SK-N-SH (cell line): ENCODE measurements around the gene TAMALIN. TPM values are rescaled to one million over a fixed set of nuclear protein-coding genes. Genes with fewer than 3 reads are reported as not detected.

ENCODE experiments used
- CTCF ChIA-PET: fragments of 300-600, 350-600 bp; formaldehyde crosslinking; extraction: SDS; loops from one replicate; lab custom pipeline; 2021; lab: Yijun Ruan, JAX
- POLR2A ChIA-PET: fragments of 350-600 bp; sonication (Branson Sonifier 250); formaldehyde crosslinking; extraction: SDS; loops from one replicate; lab custom pipeline; 2020; ENCODE audit warnings: antibody characterized with exemption, inconsistent platforms; lab: Yijun Ruan, JAX
- DNase-seq: peaks from one replicate; pipeline ENCODE4 v3.0.0; 2012
- H2AFZ ChIP-seq: fragments of 200-600 bp; sonication (generic); 2 replicates; pipeline ENCODE4 v1.8.1; 2016; ENCODE audit warnings: antibody characterized with exemption, mild to moderate bottlenecking, low read depth
- H3F3A ChIP-seq: fragments of 200-600 bp; sonication (generic); replicated peaks from 2 replicates; pipeline ENCODE3; 2016; ENCODE audit warnings: antibody characterized with exemption, mild to moderate bottlenecking; ENCODE audit not compliant: insufficient read depth
- H3K27ac ChIP-seq, 2 experiments: fragments of 200-500 bp in 1 of 2; fragments of 200-600 bp in 1 of 2; sonication (Bioruptor generic) in 1 of 2; sonication (generic), shearing (Covaris generic) in 1 of 2; 2 replicates each; pipeline versions ENCODE4 v1.5.1 to v1.6.1; 2014 to 2016; ENCODE audit warnings: low read depth in 2 of 2, inconsistent platforms in 1 of 2, low read length in 1 of 2, mild to moderate bottlenecking in 1 of 2, mixed read lengths in 1 of 2
- H3K27me3 ChIP-seq: fragments of 200-600 bp; sonication (generic), shearing (Covaris generic); 2 replicates; pipeline ENCODE4 v1.6.1; 2016; ENCODE audit warnings: mixed run types; ENCODE audit not compliant: insufficient read depth
- H3K36me3 ChIP-seq, 2 experiments: fragments of 200-500 bp in 1 of 2; fragments of 200-600 bp in 1 of 2; sonication (Bioruptor generic) in 1 of 2; sonication (generic) in 1 of 2; replicated peaks in 1 of 2; 2 replicates each; pipeline versions ENCODE3 to v1.5.1; 2014 to 2016; ENCODE audit warnings: low read length in 1 of 2, mild to moderate bottlenecking in 1 of 2; ENCODE audit not compliant: insufficient read depth in 2 of 2, control insufficient read depth in 1 of 2
- H3K4me1 ChIP-seq, 2 experiments: fragments of 200-500 bp in 1 of 2; fragments of 200-600 bp in 1 of 2; sonication (Bioruptor generic) in 1 of 2; sonication (generic), shearing (Covaris generic) in 1 of 2; 2 replicates each; pipeline versions ENCODE4 v1.5.1 to v1.6.1; 2014 to 2016; ENCODE audit warnings: low read depth in 1 of 2, low read length in 1 of 2, mixed run types in 1 of 2; ENCODE audit not compliant: insufficient read depth in 2 of 2, control insufficient read depth in 1 of 2
- H3K4me2 ChIP-seq: fragments of 200-600 bp; sonication (generic), shearing (Covaris generic); 2 replicates; pipeline ENCODE4 v1.6.1; 2017; ENCODE audit warnings: mixed run types
- H3K4me3 ChIP-seq, 2 experiments: fragments of 200-500 bp in 1 of 2; fragments of 200-600 bp in 1 of 2; sonication (Bioruptor generic) in 1 of 2; sonication (generic), shearing (Covaris generic) in 1 of 2; 2 replicates each; pipeline versions ENCODE4 v1.5.1 to v1.8.1; 2014 to 2016; ENCODE audit warnings: low read depth in 2 of 2, inconsistent platforms in 1 of 2, low read length in 1 of 2, mild to moderate bottlenecking in 1 of 2, mixed read lengths in 1 of 2, moderate library complexity in 1 of 2
- H3K79me2 ChIP-seq: fragments of 200-600 bp; sonication (generic); 2 replicates; pipeline ENCODE4 v1.8.1; 2017; ENCODE audit warnings: mild to moderate bottlenecking; ENCODE audit not compliant: insufficient read depth
- H3K9ac ChIP-seq: fragments of 200-600 bp; sonication (generic); 2 replicates; pipeline ENCODE4 v1.6.1; 2017; ENCODE audit warnings: mixed run types
- H3K9me2 ChIP-seq: fragments of 200-600 bp; sonication (generic); 2 replicates; pipeline ENCODE4 v1.6.1; 2017; ENCODE audit warnings: mixed run types
- H3K9me3 ChIP-seq: fragments of 200-600 bp; sonication (generic); 2 replicates; pipeline ENCODE4 v1.6.1; 2017; ENCODE audit warnings: mixed run types, mild to moderate bottlenecking, moderate library complexity
- H4K20me1 ChIP-seq: fragments of 200-600 bp; sonication (generic); 2 replicates; pipeline ENCODE4 v1.6.1; 2017; ENCODE audit warnings: mild to moderate bottlenecking, mixed run types; ENCODE audit not compliant: insufficient read depth
- CHD2 ChIP-seq: fragments of 150-350 bp; IDR thresholded peaks from 2 replicates; pipeline ENCODE4 v1.6.1; 2018; ENCODE audit warnings: low read length; ENCODE audit not compliant: partially characterized antibody
- CTCF ChIP-seq: fragments of 200-600 bp; sonication (generic); IDR thresholded peaks from 2 replicates; pipeline ENCODE4 v1.6.1; 2017; ENCODE audit warnings: antibody characterized with exemption, mild to moderate bottlenecking, moderate library complexity
- ELF1 ChIP-seq: IDR thresholded peaks from 2 replicates; pipeline ENCODE4 v1.4.0; 2012
- EP300 ChIP-seq, 2 experiments: IDR thresholded peaks; 2 replicates each; pipeline versions ENCODE4 v1.4.0 to v1.6.1; 2012; ENCODE audit warnings: borderline replicate concordance in 1 of 2, low read depth in 1 of 2, low read length in 1 of 2
- EZH2phosphoT487 ChIP-seq: fragments of 200-600 bp; sonication (generic); IDR thresholded peaks from 2 replicates; pipeline ENCODE4 v1.6.1; 2017; ENCODE audit warnings: low read depth, mixed run types, mild to moderate bottlenecking, antibody characterized with exemption, moderate library complexity, borderline replicate concordance
- FOSL2 ChIP-seq: IDR thresholded peaks from 2 replicates; pipeline ENCODE4 v1.4.0; 2012; ENCODE audit warnings: low read depth, mild to moderate bottlenecking, moderate library complexity, borderline replicate concordance
- FOXM1 ChIP-seq: IDR thresholded peaks from 2 replicates; pipeline ENCODE4 v1.4.0; 2012; ENCODE audit warnings: low read depth, mild to moderate bottlenecking
- GATA2 ChIP-seq: sonication (generic); formaldehyde crosslinking; IDR thresholded peaks from 2 replicates; pipeline ENCODE4 v1.5.0; 2020; ENCODE audit warnings: mild to moderate bottlenecking, missing genetic modification reagents
- IRF3 ChIP-seq: fragments of 150-350 bp; IDR thresholded peaks from 2 replicates; pipeline ENCODE4 v1.6.1; 2016; ENCODE audit warnings: mild to moderate bottlenecking, low read depth, low read length
- JUND ChIP-seq: IDR thresholded peaks from 2 replicates; pipeline ENCODE4 v1.4.0; 2012
- MEF2A ChIP-seq: IDR thresholded peaks from 2 replicates; pipeline ENCODE4 v1.4.0; 2012; ENCODE audit warnings: low read depth, borderline replicate concordance
- MXI1 ChIP-seq: IDR thresholded peaks from 2 replicates; pipeline ENCODE4 v1.6.1; 2012; ENCODE audit warnings: mild to moderate bottlenecking, low read depth, low read length, improper control_type of control experiment
- PBX3 ChIP-seq: IDR thresholded peaks from 2 replicates; pipeline ENCODE4; 2012
- POLR2AphosphoS5 ChIP-seq: IDR thresholded peaks from 2 replicates; pipeline ENCODE4 v1.6.1; 2012; ENCODE audit warnings: low read depth, low read length
- SIN3A ChIP-seq: IDR thresholded peaks from 2 replicates; pipeline ENCODE4 v1.6.1; 2012; ENCODE audit warnings: low read depth, mild to moderate bottlenecking, low read length, moderate library complexity, borderline replicate concordance
- TEAD4 ChIP-seq: IDR thresholded peaks from 2 replicates; pipeline ENCODE4 v1.4.0; 2012; ENCODE audit warnings: mild to moderate bottlenecking, borderline replicate concordance; ENCODE audit not compliant: insufficient read depth
- ZBTB33 ChIP-seq: IDR thresholded peaks from 2 replicates; pipeline ENCODE4 v1.4.0; 2012; ENCODE audit warnings: low read depth, borderline replicate concordance
- WGBS: methylation state at CpG from one replicate; pipeline ENCODE4 v1.1.6; 2017; ENCODE audit warnings: low lambda C conversion rate; 5-methylcytosine and 5-hydroxymethylcytosine counted together
- polyA plus RNA-seq, 3 experiments: library from polyadenylated mRNA; depleted of rRNA; stranded (reverse); fragments of >200 nt; gene quantifications; 2 replicates each; pipeline ENCODE4 v1.2.3, GENCODE V29; 2012
- TF ChIP-seq, protein P1 (sequence below): IDR thresholded peaks from 2 replicates; pipeline ENCODE4 v1.4.0; 2012; ENCODE audit warnings: low read depth, borderline replicate concordance

The TAMALIN gene
- polyA plus RNA-seq, 1 of the 3 experiments (the other 2 are of a cell fraction): 2.4 TPM

DNA sequence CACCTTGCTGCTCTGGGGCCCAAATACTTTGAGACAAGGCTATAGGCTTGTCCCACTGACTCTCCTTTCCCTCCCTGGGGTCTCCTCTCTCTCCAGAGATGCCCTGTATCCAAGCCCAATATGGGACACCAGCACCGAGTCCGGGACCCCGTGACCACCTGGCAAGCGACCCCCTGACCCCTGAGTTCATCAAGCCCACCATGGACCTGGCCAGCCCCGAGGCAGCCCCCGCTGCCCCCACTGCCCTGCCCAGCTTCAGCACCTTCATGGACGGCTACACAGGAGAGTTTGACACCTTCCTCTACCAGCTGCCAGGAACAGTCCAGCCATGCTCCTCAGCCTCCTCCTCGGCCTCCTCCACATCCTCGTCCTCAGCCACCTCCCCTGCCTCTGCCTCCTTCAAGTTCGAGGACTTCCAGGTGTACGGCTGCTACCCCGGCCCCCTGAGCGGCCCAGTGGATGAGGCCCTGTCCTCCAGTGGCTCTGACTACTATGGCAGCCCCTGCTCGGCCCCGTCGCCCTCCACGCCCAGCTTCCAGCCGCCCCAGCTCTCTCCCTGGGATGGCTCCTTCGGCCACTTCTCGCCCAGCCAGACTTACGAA, 47.6 kb downstream of the TAMALIN start:
- no peak overlapping the region for H3K4me2 ChIP-seq
- H3K9ac ChIP-seq: no peak overlapping the region
- H3K79me2 ChIP-seq: no peaks in the 10 kb centered on the region
- peaks cover 8 to 23% of the 10 kb centered on the region in 2 experiments; a peak in 2 of 4 replicates for H3K4me1 ChIP-seq
- CTCF ChIA-PET: interaction anchor here (15.6 kb wide), 1 partner anchor 27 kb away, joined by 279 read pairs; no protein-coding TSS in a partner anchor
- peaks cover 14% of the 10 kb centered on the region for H4K20me1 ChIP-seq
- 95% methylated on average over 21 of the region's 21 CpGs for WGBS
- POLR2A ChIA-PET: no interaction called here
- no peak for DNase-seq
- H2AFZ ChIP-seq: no peak overlapping the region
- no peak overlapping the region for H3K27ac ChIP-seq
- no peak overlapping the region for H3K4me3 ChIP-seq
- peaks cover 0 to 4% of the 10 kb centered on the region in 2 experiments for H3K36me3 ChIP-seq
- no peaks in the 10 kb centered on the region for H3K9me3 ChIP-seq
- no peaks in the 10 kb centered on the region for H3K9me2 ChIP-seq
- TF ChIP-seq ELF1 (no peak), TEAD4 (no peak), ZBTB33 (no peak)
- H3K27me3 ChIP-seq: no peaks in the 10 kb centered on the region
- peaks cover 8% of the 10 kb centered on the region for H3F3A ChIP-seq

GRCh38 chr12:52054833-52055730, 48.3 kb downstream of the TAMALIN start:
- WGBS: 89% methylated on average over 5 of the region's 21 CpGs
- DNase-seq: no peak
- H3K9me3 ChIP-seq: no peaks in the 10 kb centered on the region
- H3K79me2 ChIP-seq: no peaks in the 10 kb centered on the region
- peaks cover 8% of the 10 kb centered on the region for H3F3A ChIP-seq
- H3K27me3 ChIP-seq: no peaks in the 10 kb centered on the region
- ChIA-PET POLR2A (no interaction called here), CTCF (interaction anchor here (15.6 kb wide), 1 partner anchor 28 kb away, joined by 279 read pairs; no protein-coding TSS in a partner anchor)
- H3K36me3 ChIP-seq: peaks cover 0 to 4% of the 10 kb centered on the region in 2 experiments
- H2AFZ ChIP-seq: no peak overlapping the region
- H3K4me1 ChIP-seq: peaks cover 7 to 22% of the 10 kb centered on the region in 2 experiments; a peak in 2 of 4 replicates
- H3K9me2 ChIP-seq: no peaks in the 10 kb centered on the region
- no peak overlapping the region for H3K4me3 ChIP-seq
- H4K20me1 ChIP-seq: peaks cover 14% of the 10 kb centered on the region
- no peak overlapping the region for H3K27ac ChIP-seq
- H3K9ac ChIP-seq: no peak overlapping the region
- no peak overlapping the region for H3K4me2 ChIP-seq
- TF ChIP-seq EZH2phosphoT487 (no peak), GATA2 (CRISPR knock-in tag) (no peak), FOXM1 (no peak), JUND (no peak), FOSL2 (no peak), ELF1 (no peak), EP300 (IDR thresholded peaks at IDR 0.05; ENCODE audit: borderline replicate concordance in 1 of 2, low read depth in 1 of 2, low read length in 1 of 2) (no peak), POLR2AphosphoS5 (no peak), PBX3 (no peak), MEF2A (no peak), CHD2 (no peak), IRF3 (no peak), CTCF (no peak), MXI1 (no peak), SIN3A (no peak)
- TF ChIP-seq, protein P1, sequence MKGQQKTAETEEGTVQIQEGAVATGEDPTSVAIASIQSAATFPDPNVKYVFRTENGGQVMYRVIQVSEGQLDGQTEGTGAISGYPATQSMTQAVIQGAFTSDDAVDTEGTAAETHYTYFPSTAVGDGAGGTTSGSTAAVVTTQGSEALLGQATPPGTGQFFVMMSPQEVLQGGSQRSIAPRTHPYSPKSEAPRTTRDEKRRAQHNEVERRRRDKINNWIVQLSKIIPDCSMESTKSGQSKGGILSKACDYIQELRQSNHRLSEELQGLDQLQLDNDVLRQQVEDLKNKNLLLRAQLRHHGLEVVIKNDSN: no peak
